NCI-H748 (cell line): ENCODE results near the gene RASAL1.
A peak's percentile ranks its signal among the peaks of the same experiment; 100 is the strongest.
"Not testable (repeated sequence)": the region's sequence is repeated elsewhere in the genome, so short reads cannot be mapped to it uniquely, and the experiment has no call there.

Source experiments
- DNase-seq: peaks from one replicate; lab custom pipeline; 2025; ENCODE audit not compliant: unreplicated experiment; lab: John Stamatoyannopoulos, UW

The RASAL1 gene

GRCh38 chr12:113142173-113142885, 6.8 kb upstream of the RASAL1 start:
- DNase-seq, result no peak

- DNase-seq, result not testable (repeated sequence)
Observed at GRCh38 chr12:113141716-113142115, 6.2 kb upstream of the RASAL1 start.

GRCh38 chr12:113140706-113141105, 5.1 kb upstream of the RASAL1 start:
- no peak for DNase-seq

- DNase-seq, result no peak
Observed at GRCh38 chr12:113138826-113139225, 3.3 kb upstream of the RASAL1 start.

GRCh38 chr12:113137861-113138783, 2.6 kb upstream of the RASAL1 start:
- DNase-seq, result no peak

- no peak for DNase-seq
Observed at GRCh38 chr12:113136990-113137511, 1.5 kb upstream of the RASAL1 start.

GRCh38 chr12:113136128-113136989, 798 bp upstream of the RASAL1 start:
- peak; percentile 56 for DNase-seq

- peak; percentile 47 for DNase-seq
Observed at GRCh38 chr12:113134521-113134951, 1.0 kb downstream of the RASAL1 start.

GRCh38 chr12:113134071-113134470, 1.5 kb downstream of the RASAL1 start:
- peak; percentile 35 for DNase-seq

- no peak for DNase-seq
Observed at GRCh38 chr12:113133666-113134065, 1.9 kb downstream of the RASAL1 start.

- no peak for DNase-seq
Observed at GRCh38 chr12:113133036-113133435, 2.5 kb downstream of the RASAL1 start.

- no peak for DNase-seq
Observed at GRCh38 chr12:113131556-113131955, 4.0 kb downstream of the RASAL1 start.

GRCh38 chr12:113130457-113131135, 5.0 kb downstream of the RASAL1 start:
- DNase-seq, result no peak

GRCh38 chr12:113129664-113130456, 5.7 kb downstream of the RASAL1 start:
- no peak for DNase-seq

GRCh38 chr12:113128802-113129663, 6.5 kb downstream of the RASAL1 start:
- no peak for DNase-seq

- DNase-seq, result no peak
Observed at GRCh38 chr12:113127791-113128199, 7.8 kb downstream of the RASAL1 start.

GRCh38 chr12:113120670-113121370, 14.7 kb downstream of the RASAL1 start:
- DNase-seq, result peak; percentile 15
